Stimulated activated CD4-positive, alpha-beta T cell treated with anti-CD3 and anti-CD28 coated beads, Interleukin-15, amount 100 ng/mL, for 24 hours (primary cell): ENCODE results near the gene RPLP1.
"Not testable (repeated sequence)": the region's sequence is repeated elsewhere in the genome, so short reads cannot be mapped to it uniquely, and the experiment has no call there.

ENCODE experiments used
- DNase-seq: peaks from one replicate; pipeline ENCODE4 v3.0.0-alpha.2; 2020

The RPLP1 gene

DNA sequence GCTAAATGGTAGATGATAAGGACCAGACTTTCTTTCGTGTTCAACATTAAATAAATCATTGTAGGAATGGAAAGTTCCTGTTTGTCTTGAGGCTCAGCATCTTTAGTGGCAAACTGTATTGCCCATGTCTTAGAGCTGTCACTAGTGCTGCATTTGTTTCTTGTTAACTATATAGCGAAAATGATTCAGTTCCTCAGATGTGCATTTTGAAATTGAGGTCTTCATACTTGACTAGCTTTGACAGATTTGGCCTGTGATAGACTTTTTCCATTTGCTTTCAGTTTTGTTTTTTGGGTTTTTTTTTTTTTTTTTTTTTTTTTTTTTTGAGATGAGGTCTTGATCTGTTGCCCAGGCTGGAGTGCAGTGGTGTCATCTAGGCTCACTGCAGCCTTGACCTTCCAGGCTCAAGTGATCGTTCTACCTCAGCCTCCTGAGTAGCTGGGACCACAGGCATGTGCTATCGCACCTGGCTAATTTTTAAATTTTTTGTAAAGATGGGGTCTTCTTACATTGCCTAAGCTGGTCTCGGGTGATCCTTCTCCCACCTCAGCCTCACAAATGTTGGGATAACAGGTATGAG, 9.5 kb upstream of the RPLP1 start:
- no peak for DNase-seq

GRCh38 chr15:69444686-69445085, 7.9 kb upstream of the RPLP1 start:
- DNase-seq, result no peak

DNA sequence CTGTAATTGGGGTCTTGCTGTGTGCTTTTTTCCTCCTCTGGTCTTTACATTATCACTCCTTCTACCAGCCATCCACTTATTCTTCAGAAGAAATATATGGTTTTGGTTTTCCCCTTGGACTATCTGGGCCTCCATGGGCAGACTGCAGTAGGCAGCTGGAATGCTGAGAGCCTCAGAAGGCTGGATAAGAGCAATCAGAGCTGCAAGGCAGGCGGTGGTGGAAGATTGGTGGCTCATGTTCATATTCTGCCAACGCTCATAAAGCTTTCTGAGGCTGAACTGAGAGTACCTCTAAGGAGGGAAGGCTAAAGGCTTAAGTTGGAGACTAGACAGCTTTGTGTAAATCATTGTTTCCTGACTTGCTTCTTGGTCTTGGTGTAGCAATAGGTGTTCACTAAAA, 5.7 kb upstream of the RPLP1 start:
- DNase-seq, result no peak

GRCh38 chr15:69450221-69450620, 2.4 kb upstream of the RPLP1 start:
- not testable (repeated sequence) for DNase-seq

GRCh38 chr15:69450968-69451695, 1.5 kb upstream of the RPLP1 start:
- DNase-seq, result no peak

GRCh38 chr15:69451951-69452691, 497 bp upstream of the RPLP1 start:
- DNase-seq, result peak; percentile 38

GRCh38 chr15:69454953-69455352, 2.3 kb downstream of the RPLP1 start:
- no peak for DNase-seq

DNA sequence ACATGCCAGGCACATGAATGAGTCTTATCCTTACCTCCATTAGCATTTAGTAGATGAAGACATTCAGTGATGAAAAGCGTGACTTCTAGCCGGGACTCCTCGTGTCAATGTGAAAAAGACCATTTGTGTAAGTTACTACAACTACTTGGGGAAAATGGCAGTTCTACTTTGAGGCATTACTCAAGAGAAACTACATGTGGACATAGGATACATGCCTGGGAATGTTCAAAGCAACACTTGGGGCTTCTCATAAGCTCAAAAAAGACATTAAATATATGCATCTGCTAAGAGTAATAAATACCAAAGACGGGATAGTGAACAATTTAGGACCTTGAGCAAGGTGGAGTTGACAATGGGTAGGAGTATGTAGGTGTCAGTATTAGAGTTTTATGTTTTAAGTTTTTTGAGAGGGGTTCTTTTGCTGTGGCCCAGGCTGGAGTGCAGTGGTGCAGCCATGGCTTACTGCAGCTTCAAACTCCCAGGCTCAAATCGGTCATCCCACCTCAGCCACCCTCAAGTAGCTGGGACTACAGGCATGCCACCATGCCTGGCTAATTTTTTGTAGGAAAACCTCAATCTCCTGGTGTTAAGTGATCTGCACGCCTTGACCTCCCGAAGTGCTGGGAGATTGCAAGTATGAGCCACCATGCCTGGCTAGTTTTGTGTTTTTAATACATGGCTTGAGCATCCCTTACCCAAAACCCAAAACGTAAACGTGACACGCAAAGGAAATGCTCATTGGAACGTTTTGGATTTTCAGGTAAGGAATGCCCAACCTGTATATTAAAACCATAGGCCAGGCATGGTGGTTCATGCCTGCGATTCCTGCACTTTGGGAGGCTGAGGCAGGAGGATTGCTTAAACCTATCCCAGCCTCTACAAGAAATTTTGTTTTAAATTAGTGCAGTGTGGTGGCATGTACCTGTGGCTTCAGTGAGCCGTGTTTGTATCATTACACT, 3.9 kb downstream of the RPLP1 start:
- no peak for DNase-seq

DNA sequence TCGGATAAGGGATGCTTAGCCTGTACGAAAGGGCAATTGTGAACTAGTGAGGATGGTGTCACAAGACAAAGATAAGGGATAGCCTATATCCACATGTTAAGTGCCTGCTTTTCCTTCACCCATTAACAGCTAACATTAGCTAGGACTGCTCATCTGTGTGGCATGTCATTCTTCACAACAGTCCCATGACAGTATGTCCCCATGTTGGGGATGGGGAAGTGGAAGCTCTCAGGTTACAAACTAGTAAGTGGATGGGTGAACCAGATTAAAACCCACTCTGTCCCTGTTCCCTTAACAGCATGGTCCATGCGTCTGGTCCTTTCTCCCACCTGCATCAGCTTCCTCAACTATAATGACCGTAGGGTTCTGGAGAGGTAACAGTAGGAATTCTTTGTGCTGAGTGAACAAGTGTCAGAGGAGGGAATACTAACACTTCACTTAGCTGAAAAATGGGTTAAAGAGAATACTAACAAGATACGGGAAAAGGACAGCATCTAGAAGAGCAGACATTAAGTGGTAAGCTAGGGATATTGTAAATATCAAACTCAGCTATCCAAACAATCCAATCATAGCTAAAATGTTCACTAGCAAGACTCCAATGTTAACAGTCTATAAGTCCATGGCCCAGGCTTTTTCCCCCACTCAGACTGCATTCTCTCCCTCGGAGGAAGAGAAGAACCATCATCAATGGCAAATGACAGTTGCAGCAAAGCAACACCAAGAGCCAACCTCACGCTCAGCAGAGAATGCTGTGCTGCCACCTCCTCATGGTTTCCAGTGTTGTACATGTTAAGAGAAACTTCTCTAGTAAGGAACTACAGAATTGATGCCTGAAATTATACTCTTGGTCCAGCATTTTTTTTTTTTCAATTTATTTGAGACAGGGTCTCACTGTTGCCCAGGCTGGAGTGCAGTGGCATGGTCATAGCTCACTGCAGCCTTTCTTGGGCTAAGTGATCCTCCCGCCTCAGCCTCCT, 5.0 kb downstream of the RPLP1 start:
- no peak for DNase-seq

- DNase-seq, result no peak
Observed at GRCh38 chr15:69459066-69459465, 6.4 kb downstream of the RPLP1 start.

GRCh38 chr15:69460481-69460880, 7.9 kb downstream of the RPLP1 start:
- no peak for DNase-seq

GRCh38 chr15:69462030-69462492, 9.4 kb downstream of the RPLP1 start:
- DNase-seq, result no peak

DNA sequence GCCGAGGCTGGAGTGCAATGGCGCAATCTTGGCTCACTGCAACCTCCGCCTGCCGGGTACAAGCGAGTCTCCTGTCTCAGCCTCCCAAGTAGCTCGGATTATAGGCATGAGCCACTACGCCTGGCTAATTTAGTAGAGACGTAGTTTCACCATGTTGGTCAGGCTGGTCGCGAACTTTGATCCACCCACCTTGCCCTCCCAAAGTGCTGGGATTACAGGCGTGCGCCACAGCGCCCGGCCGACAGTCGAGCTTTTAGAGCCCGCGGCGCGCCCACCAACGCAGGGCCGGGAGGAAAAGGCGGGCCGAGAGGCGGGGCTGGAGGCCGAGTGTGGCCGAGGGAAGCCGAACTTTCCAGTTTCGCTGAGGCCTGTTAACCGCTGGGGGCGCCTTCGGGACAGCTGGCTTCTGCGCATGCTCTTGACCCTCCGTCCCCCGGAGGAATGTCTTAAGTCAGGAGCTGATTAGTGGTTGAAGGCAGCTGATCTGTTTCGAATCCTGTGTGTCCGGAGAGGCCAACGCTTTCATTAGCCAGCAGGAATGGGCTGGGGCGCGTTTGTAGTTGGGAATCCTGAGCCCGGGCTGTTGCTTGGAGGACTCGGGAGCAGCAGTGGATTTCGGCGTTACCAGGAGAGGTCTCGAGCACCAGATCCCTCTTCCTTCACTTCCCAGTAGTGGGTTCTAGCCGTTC, 10.0 kb downstream of the RPLP1 start:
- peak; percentile 94 for DNase-seq

- no peak for DNase-seq
Observed at GRCh38 chr15:69463182-69463756, 10.7 kb downstream of the RPLP1 start.

- no peak for DNase-seq
Observed at GRCh38 chr15:69465253-69465652, 12.6 kb downstream of the RPLP1 start.

DNA sequence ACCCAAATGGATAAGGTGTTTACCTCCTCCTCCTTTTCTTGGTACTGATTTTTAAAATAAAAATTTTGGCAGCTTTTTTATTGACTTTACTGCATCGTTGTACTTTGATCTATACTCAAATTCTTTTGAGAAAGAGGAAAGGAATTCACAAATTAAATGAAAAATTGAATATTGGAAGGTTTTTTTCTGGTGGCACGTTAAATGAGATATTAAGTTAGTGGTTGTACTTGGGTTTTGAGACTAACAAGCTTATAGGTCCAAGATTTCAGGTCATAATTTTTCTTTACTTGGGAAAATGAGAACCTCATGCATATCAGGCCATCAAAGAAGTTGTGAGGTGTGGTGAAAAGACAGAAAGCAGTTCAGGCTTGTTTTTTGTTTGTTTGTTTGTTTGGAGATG, 14.1 kb downstream of the RPLP1 start:
- DNase-seq, result no peak

DNA sequence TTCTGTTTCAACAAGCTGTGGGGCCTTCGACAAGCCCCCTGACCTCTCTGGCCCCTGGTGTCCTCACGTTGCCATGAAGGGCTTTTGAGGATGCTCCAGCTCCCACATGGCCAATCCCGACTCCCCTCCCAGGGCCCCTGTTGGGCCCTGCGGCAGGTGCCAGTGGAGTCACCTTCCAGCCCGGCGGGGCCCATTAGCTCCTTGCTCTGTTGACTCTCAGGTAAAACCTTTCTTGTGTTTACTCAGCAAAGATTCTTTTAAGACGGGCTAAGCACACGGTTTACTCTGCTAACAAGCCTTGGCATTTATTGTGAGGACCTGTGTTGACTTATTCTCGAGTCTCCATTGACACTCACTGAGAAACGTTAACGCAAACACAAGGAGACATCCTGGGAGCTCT, 15.0 kb downstream of the RPLP1 start:
- DNase-seq, result no peak

DNA sequence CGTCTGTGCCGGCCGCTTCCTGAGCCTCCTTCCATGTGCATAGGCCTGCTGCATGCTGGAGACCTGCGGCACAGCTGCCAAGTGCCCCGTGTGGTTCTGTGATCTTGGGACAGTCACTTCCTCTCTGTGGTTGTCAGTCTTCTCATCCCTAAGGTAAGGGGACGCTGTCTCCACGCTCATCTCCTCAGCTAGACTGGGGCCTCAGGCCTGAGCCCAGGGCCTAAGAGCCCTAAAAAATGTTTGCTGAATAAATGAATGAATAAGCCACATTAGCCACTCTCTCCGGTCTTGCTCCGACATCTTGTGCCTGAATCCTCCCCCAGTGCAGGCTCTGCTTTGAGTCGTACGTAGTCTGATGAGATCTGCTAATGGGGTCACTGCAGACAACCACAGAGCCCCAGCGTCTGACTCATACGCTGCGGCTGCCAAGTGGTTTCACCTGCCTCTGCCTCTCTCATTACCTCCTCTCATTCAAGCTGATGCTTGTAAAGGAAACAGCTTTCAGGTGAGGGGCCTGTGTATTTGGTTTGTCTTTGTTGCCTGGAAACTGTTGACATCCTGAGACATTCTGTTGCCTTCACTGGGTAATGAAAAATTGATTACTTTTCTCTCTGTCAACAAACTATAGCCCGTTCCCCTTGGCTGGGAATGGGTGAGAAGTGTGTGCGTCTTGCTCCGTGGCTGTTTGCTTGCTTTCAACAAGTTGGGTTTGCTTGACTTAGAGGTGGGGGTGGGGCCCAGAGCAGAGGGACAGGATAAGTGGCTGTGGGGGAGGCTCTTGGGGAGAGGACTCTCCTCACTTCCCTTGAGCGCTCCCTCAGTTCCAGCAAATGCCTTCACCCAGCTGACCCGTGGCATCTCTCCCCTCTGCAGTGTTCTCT, 15.9 kb downstream of the RPLP1 start:
- DNase-seq, result peak; percentile 84

DNA sequence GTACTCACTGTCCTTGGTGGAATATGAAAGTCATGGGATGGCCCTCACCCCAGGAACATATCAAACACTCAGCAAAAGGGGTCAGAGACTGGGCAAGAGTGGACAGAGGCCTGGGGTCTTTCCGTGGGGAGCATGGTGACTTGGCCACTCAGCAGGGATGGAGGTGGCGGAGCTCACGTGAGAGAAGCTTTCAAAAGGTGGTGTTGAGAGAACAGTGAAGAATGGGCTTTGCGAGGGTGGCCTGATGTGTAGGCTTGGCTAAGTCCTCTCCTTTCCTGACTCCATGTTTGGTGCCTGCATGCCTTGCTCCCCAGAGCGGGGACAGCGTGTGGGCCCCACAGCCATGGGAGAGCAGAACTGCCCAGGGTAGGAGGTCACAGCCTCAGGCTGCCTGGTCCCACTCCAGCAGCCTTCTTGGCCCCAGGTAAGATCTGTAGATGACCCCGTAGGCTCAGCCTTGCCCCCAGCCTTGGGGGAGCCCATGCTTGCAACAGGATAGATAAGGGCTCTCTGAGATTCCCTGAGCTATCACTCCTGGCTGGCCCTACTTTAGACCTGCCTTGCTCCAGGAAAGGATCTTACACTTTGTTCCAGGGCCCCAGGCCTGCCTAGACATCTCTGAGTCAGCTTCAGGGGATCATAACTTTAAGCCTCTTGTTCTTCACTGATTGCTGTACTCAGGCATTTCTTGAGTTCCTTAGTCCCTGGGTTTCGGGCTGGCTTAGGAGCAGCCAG, 17.0 kb downstream of the RPLP1 start:
- no peak for DNase-seq
